Activated CD4-positive, alpha-beta T cell treated with anti-CD3 and anti-CD28 coated beads, Interleukin-10, Interleukin-2, amounts not matched to agents 100 ng/mL and 50 ng/mL, durations not matched to agents 16 hours and 8 hours (primary cell): ENCODE data around the gene C16orf92.
A peak's percentile ranks its signal among the peaks of the same experiment; 100 is the strongest.
"Not testable (repeated sequence)": the region's sequence is repeated elsewhere in the genome, so short reads cannot be mapped to it uniquely, and the experiment has no call there.

Experiments used
- DNase-seq: peaks from one replicate; pipeline ENCODE4 v3.0.0-alpha.2; 2020

C16orf92 gene

GRCh38 chr16:30005341-30006094 lies 17.5 kb upstream of the C16orf92 start:
- peak; percentile 38 for DNase-seq

GRCh38 chr16:30006095-30006473 lies 16.9 kb upstream of the C16orf92 start:
- DNase-seq: no peak

- no peak for DNase-seq
Observed at GRCh38 chr16:30006659-30007377, 16.2 kb upstream of the C16orf92 start.

GRCh38 chr16:30007378-30007895 lies 15.6 kb upstream of the C16orf92 start:
- DNase-seq: no peak

- DNase-seq: no peak
Observed at GRCh38 chr16:30009085-30009862, 13.7 kb upstream of the C16orf92 start.

- no peak for DNase-seq
Observed at GRCh38 chr16:30009990-30010843, 12.8 kb upstream of the C16orf92 start.

- no peak for DNase-seq
Observed at GRCh38 chr16:30010844-30011713, 11.9 kb upstream of the C16orf92 start, which contains the start of gene DOC2A. TSS of gene DOC2A (minus strand) at chr16:30011027. CDS start at chr16:30010222, 805 bp downstream.

GRCh38 chr16:30011714-30012504 lies 11.1 kb upstream of the C16orf92 start:
- DNase-seq: no peak

- not testable (repeated sequence) for DNase-seq
Observed at GRCh38 chr16:30012598-30012997, 10.4 kb upstream of the C16orf92 start.

- DNase-seq: not testable (repeated sequence)
Observed at GRCh38 chr16:30015450-30015849, 7.5 kb upstream of the C16orf92 start.

GRCh38 chr16:30016555-30017276 lies 6.3 kb upstream of the C16orf92 start:
- no peak for DNase-seq

GRCh38 chr16:30017277-30017656 lies 5.7 kb upstream of the C16orf92 start:
- no peak for DNase-seq

GRCh38 chr16:30017937-30018336 lies 5.1 kb upstream of the C16orf92 start:
- not testable (repeated sequence) for DNase-seq

- no peak for DNase-seq
Observed at GRCh38 chr16:30018731-30019158, 4.3 kb upstream of the C16orf92 start.

GRCh38 chr16:30023586-30023985 lies 588 bp downstream of the C16orf92 start:
- no peak for DNase-seq

GRCh38 chr16:30024451-30024850 lies 1.5 kb downstream of the C16orf92 start:
- no peak for DNase-seq

GRCh38 chr16:30025156-30025555 lies 2.2 kb downstream of the C16orf92 start:
- DNase-seq: no peak

- DNase-seq: no peak
Observed at GRCh38 chr16:30025574-30025973, 2.6 kb downstream of the C16orf92 start.

- no peak for DNase-seq
Observed at GRCh38 chr16:30026449-30026848, 3.5 kb downstream of the C16orf92 start.
